NCI-H345 treated with DMSO at 0.1 percent for 48 hours (cell line): ENCODE results near the gene CDK3.
"Not testable (repeated sequence)": the region's sequence is repeated elsewhere in the genome, so short reads cannot be mapped to it uniquely, and the experiment has no call there.

Source experiments
- DNase-seq: peaks from one replicate; lab custom pipeline; 2025; ENCODE audit not compliant: unreplicated experiment; lab: John Stamatoyannopoulos, UW

Gene CDK3

DNA sequence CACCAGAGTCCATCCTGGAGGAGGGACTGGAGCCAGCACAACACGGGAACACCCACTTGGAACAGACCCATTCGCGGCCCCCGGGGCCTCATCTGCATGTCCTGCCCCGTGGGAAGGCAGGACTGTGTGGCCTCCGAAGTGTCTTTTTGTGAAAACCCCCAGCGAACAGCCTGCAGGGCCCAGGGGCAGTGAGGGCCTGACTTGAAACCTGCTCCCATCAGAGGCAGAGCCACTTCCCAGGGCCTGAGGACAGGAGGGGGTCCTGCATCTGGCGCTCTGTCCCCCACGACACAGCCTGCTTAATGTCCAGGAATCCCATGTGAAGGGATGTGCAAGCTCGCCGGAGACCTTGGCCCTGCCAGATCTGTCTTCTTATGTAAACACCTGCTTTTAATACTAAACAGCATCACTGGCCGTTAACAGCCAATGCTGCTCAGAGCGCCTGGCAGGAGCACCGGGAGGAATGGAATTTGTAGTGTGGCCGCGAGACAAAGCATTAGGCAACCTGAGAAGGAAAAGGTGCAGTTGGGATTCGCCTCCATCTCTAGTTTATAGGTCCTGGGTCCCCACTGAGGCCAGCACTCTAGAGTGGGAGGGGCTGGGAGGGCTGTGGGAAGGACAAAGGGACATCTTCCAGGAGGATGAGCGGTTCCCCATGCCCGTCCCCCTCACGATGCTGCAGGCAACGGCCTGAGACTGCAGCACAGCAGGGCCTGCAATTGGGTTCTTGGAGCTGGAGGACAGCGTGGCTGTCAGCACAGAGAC is 36.0 kb downstream of the CDK3 start:
- no peak for DNase-seq

DNA sequence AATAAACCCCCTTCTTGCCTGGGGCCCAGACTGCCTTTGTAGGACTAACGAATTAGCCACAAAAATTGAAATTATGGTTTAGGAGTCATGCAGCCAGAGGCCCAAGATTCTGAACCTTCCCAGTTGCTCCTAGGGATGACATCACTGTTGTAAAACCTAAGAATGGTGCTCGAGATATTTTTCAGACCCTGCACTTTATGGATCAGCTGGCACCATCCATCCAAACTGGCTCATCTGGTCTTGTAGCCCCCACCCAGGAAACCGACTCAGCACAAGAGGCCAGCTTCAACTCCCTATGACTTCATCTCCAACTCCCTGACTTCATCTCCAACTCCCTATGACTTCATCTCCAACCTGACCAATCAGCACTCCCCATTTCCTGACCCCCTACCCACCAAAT is 37.4 kb downstream of the CDK3 start:
- DNase-seq, result no peak

DNA sequence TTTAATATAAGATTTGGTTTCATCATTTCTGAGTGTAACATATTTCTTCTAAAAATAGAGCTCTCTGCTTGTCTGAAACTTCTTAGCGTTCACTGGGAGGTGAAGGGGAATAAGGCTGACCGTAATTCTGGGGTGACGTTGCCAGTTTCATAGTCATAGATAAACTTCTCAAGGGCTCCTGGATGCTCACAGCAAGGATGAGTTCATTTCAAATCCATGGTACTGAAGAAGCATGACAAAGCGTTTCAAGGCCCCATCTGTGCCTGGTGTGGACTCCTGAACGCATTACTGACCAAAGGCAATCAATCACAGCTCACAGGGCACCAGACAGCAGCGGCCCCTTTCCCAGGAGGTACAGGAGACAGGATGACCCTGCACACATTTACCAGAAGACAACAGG is 38.5 kb downstream of the CDK3 start:
- DNase-seq, result no peak

DNA sequence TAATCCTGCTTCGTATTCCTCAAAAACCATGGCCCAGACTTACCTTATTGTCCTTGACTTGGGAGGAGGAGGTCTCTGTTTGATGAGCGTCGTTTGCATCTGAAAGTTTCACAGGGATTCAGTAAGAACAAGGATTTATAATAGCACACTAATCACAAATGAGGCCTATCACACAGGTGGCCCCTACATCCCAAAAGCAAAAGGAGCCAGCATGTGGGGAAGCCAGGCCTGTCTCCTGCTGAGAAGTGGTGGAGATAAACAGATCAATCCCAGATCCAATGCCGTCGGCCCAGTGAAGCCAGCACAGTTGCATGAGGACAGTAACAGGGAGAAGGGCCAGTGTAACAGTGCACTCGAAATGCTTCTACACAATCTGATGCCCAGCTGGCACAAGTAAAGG is 39.7 kb downstream of the CDK3 start:
- no peak for DNase-seq

DNA sequence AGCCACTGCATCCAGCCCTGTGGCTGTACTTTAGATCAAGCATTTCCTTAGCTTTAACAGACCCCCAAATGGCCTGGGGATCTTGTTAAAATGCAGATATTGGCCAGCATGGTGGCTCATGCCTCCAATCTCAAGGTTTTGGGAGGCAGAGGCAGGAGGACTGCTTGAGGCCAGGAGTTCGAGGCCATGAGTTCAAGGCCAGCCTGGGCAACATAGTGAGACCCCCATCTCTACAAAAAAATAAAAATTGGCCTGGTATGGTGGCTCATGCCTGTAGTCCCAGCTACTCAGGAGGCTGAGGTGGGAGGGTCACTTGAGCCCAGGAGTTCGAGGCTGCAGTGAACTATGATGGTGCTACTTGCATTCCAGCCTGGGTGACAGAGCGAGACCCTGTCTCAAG is 42.2 kb downstream of the CDK3 start:
- not testable (repeated sequence) for DNase-seq

DNA sequence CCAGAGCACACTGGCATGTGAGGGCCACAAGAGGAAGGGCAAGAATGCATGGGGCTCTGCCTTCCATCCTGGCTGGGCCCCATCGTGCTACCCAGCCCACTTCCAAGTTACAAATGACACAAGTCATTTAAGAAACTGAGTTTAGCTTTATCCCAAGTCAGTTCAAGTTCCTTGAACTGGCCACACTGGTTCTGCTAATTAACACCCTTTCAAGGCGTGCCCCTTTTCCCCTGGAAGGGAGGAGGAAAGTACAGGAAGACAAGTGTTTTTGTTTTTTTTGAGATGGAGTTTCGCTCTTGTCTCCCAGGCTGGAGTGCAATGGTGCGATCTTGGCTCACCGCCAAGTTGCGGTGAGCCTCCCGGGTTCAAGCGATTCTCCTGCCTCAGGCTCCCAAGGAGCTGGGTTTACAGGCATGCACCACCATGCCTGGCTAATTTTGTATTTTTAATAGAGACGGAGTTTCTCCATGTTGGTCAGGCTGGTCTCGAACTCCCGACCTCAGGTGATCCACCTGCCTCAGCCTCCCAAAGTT is 43.9 kb downstream of the CDK3 start:
- not testable (repeated sequence) for DNase-seq

DNA sequence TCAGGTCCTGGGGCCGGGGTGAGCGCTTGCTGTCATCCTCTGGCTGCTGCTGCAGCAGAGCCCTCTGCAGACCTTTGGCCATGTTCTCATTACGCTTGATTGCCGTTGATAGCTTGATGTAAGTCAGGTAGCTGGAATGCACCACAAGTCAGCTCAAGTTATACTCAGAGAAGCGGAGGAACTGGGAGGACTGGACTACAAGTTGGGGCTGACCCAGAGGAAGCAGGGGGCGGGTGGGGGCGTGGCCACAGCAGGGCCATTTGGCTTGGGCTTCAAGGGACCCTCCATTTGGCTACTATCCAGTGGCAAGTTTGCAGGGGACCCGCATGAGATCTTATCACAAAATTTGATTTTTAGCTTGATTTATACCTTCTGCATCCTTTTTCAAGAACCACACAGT is 45.4 kb downstream of the CDK3 start:
- no peak for DNase-seq

DNA sequence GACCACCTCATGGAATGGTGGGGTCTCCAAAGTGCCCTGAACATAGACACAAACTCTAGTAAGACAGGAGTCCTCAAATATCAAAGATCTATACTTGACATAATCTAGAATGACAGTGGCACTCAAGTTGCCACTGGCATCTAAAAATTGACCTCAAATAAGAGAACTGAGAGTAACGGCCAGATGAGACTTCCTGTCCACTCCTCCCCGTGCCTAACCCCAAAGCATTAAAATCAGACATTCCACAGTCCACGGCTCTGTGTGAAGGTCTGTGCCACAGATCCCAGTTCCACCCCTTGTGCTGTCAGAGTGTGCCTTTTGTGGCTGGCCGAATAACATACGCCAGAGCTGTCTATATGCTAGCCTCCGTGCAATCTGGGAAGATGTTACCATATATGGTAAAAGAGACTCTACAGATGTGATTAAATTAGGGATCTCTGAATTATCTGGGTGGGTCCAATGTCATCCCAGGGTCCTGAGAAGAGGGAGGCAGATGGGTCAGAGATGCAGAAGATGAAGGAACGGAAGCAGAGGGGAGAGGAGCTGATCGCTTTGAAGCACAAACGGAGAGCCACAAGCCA is 47.5 kb downstream of the CDK3 start:
- DNase-seq, result no peak

DNA sequence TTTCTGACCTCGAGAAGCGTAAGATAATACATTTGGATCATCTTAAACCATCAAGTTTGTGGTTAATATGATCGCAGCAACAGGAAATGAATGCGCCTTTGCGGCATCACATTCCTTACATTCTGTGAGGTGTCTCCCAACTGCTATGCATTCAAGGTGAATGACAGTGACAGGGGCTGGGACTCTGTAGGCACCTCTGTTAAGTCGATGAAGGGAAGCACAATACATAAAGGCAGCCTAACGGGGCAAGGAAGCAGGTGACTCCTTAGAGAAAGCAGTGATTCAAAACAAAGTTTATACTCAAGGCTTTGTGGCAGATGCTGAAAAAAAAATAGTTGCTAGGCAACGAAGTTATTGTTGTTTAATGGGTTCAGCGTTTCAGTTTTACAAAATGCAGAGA is 48.1 kb downstream of the CDK3 start:
- DNase-seq, result no peak

DNA sequence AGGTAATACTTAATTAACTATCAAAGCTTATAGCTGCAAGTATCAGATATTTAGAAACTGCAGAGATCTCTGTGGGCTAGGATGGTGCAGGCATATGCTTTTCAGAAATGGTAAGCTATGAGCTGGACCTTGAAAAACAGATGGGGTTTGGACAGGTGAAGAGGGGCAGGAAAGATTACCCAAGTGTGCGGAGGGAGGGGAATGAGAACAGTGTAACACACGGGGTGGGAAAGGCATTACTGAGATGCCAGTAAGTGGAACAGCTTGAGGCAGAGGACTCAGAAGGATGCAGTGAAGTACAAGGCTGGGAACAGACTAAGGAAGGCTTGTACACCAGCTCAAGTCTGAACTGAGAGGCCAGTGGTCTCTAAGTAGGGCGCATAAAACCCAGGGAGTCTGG is 48.6 kb downstream of the CDK3 start:
- no peak for DNase-seq

DNA sequence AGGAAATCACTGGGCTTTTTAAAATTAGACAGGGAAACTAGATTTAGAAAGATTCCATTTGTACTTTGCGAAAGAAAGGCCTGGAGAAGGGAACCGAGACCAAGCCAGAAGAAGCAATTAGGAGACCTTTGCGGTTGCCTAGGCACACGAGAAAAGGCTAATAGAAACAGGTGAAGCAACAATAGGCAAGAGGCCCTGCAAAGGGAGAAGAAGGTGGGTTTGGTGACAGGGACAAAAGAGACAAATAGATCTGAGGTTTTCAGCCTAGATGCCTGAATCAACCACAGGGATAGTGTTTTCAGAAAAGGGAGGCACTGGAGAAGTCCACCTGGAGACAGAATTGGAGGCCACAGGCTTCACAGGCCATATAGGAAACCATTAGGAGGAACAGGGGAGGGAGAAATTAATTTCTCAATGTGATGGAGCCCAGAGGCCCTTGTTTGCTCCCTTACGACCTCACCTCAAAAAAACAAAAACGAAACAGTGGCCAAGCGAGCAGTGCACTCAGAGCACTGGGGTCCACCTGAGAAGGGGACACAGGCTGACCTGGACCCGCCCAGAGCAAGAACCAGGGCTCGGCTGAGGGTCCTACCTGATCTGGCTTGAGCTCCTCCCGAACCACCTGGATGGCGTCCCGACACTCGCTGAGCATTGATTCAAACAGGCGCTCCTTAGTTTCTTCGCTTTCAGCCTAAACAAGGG is 49.3 kb downstream of the CDK3 start:
- no peak for DNase-seq

DNA sequence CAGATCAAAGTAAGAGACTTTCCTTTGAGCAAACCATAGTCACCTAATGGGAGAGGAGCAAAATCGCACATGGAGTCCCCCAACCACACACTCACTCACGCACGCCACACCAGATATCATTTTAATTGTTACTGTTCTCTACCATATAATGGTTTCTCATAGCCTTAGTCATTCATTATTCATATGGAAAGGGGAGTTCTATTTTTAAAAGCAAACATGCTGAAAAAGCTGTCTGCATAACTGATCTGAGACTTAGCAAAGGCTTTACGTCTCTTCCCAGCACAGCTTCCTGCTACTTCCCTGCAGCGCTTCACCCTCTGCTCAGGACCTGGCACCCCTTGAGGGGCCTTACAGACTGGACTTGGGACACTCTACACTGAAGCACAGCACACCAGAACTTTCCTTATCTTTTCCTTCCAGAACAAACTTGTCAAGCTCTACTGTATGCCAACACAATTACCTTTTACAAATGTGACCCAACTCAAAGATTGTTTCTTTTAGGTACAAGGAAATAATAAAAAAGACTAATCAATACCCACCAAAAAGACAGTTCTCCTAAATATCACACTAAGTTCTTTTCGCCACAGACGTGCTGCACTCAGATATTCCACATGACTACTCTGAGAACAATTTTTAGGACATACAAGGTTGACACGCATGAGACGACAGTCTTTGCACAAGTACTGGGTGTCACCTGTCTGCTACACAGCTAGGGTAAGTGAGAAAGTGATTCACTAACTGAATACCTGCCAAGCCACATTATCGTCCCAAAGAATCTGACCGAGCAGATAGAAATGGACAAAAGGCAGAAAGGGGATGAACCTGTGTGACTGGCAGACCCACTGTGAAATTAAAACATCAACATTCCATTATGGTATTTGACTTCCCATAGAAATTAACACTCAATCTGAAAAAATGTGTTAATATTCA is 50.1 kb downstream of the CDK3 start:
- no peak for DNase-seq

DNA sequence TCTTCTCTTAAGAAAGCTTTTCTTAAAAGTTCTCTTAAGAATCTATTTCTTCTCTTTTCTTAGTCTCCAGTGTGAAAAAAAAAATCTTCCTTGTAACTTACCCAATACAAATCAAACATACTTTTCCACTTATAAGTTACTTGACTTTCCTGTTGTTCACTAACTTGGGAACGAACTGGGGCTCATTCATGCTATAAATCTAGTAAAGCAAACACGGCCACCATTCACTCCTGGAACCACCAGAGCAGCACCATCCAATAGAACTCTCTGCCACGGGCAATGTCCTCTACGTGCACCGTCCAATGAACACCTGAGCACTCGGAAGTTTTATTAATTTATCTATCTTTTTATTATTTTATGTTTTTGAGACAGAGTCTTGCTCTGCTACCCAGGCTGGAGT is 50.9 kb downstream of the CDK3 start:
- no peak for DNase-seq

DNA sequence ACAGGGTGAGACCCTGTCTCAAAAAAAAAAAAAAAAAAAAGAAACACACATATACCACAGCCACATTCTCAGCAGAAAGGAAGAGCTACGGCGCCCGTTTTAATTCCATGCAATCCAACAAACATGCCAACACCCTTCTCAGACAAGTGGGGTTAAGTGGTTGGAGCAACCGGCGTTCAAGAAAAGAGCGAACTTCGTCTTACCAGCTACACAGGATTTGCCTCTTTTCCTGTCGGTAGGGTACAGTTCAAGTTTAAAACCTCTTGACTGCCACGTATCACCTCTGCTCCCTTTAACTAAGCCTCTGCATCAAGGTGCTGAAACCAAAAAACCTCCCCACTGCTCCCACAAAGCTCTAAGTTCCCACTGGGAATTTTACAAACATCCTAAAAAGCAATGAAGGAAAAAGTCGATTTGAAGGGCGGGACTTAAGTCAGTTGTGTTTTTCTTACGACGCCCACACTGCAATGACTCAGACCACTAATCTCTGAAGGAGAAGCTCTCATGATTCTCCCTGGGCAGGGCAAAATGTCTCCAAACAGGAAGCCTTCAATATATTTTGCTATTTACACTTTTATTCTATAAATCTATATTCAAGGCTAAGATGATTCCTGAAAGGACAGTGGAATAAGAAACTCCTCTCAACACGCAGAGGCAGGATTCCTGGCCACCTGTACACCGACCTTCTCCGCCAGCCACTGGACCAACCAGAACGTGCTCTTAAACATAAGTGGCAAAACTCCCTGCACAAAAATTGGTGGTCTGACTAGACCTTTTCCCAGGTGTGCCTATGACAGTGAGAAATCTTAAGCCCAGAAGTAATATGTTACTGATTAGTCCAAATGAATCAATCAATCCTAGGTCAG is 52.8 kb downstream of the CDK3 start:
- no peak for DNase-seq

DNA sequence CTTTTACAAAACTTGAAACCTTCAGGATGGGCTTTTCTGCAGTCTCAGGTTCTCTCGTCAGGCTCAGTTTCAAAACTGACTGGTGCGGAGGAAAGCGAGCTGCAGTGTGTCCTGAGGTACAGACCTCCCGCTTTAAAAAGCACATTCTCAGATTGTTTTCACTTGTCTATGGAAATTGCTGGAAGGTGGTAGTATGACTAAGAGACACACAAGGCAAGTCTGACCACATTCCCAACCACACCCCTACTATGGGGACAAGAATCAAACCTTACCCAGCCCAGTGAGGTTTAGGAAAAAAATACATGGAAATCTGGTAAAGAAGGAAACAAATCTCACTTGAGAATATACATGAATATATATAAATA is 53.4 kb downstream of the CDK3 start:
- DNase-seq, result no peak
